Measurements from ENCODE around the gene TMEM72.

DNA sequence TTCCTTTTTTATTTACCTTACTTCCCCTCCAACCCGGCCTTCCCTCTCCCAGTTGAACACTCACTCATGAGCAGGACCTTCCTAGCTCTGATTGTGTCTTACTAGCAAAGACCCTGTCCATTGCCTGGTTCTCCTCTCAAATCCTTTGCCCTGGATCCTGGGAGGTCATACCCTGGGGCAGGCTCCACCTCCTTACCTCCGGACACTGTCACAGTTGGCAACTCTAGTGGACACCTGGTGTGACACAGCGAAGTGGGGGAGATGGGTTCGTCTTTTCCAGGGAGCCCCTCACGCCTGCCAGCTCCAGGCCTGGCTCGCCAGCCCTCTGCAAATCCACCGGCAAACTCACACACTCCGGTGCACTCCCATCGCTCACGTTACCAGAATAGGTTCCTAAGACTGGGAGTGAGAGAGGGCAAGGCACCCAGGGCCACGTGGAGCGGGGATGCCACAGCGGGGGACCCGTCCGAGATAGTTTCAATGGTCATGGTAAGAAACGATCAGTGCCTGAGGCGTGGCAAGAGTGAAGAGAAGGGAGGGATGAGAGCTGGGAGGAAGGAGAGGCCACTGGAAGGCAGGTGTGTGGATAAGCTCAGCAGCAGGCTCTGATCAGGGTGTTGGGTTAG lies 30.9 kb upstream of the TMEM72 start:
- TF ChIP-seq, protein P1, sequence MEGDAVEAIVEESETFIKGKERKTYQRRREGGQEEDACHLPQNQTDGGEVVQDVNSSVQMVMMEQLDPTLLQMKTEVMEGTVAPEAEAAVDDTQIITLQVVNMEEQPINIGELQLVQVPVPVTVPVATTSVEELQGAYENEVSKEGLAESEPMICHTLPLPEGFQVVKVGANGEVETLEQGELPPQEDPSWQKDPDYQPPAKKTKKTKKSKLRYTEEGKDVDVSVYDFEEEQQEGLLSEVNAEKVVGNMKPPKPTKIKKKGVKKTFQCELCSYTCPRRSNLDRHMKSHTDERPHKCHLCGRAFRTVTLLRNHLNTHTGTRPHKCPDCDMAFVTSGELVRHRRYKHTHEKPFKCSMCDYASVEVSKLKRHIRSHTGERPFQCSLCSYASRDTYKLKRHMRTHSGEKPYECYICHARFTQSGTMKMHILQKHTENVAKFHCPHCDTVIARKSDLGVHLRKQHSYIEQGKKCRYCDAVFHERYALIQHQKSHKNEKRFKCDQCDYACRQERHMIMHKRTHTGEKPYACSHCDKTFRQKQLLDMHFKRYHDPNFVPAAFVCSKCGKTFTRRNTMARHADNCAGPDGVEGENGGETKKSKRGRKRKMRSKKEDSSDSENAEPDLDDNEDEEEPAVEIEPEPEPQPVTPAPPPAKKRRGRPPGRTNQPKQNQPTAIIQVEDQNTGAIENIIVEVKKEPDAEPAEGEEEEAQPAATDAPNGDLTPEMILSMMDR (IDR thresholded peaks at IDR 0.05; ENCODE audit: extremely low read depth in 1 of 2, insufficient read depth in 1 of 2, low read depth in 1 of 2, low read length in 2 of 2), result no peak
- TF ChIP-seq EZH2 (IDR thresholded peaks at IDR 0.05; ENCODE audit: borderline replicate concordance, low read depth, low read length, severe bottlenecking) (no peak), POLR2A (IDR thresholded peaks at IDR 0.05; ENCODE audit: low read depth, low read length) (no peak), MYC (IDR thresholded peaks at IDR 0.05; ENCODE audit: low read depth, low read length) (no peak)
